A549 (cell line): ENCODE data around the gene ACTG1.

Experiments used
- CBX8 ChIP-seq: fragments of 200-600 bp; sonication (generic); IDR thresholded peaks from 2 replicates; pipeline ENCODE4 v1.6.1; 2016
- EP300 ChIP-seq, 2 experiments: fragments of >200 bp; sonication (Bioruptor Twin); formaldehyde crosslinking; IDR thresholded peaks; 2 replicates in 1 of 2; 3 replicates in 1 of 2; pipeline ENCODE4 v1.6.1; 2016 to 2017
- GATA3 ChIP-seq: IDR thresholded peaks from 2 replicates; pipeline ENCODE4 v1.6.1; 2012; ENCODE audit warnings: borderline replicate concordance
- HOXB5 ChIP-seq: fragments of 250-450 bp; sonication (Bioruptor Pico); IDR thresholded peaks from 2 replicates; pipeline ENCODE4 v1.5.0; 2020; ENCODE audit warnings: mild to moderate bottlenecking, moderate library complexity
- JUNB ChIP-seq: fragments of >200 bp; sonication (Bioruptor Twin); formaldehyde crosslinking; IDR thresholded peaks from 2 replicates; pipeline ENCODE4 v1.6.1; 2016
- POLR2A ChIP-seq: IDR thresholded peaks from 2 replicates; pipeline ENCODE4 v1.6.1; 2012; ENCODE audit warnings: mild to moderate bottlenecking, low read length
- RNF2 ChIP-seq: fragments of 200-600 bp; sonication (generic); IDR thresholded peaks from 2 replicates; pipeline ENCODE4 v1.6.1; 2016; ENCODE audit warnings: low read depth, mild to moderate bottlenecking, antibody characterized with exemption, moderate library complexity, borderline replicate concordance
- TP53 ChIP-seq: fragments of 250-450 bp; sonication (Bioruptor Pico); IDR thresholded peaks from 2 replicates; pipeline ENCODE4 v1.5.0; 2021; ENCODE audit warnings: mild to moderate bottlenecking, moderate library complexity
- USF2 ChIP-seq: fragments of 450-650 bp; IDR thresholded peaks from 2 replicates; pipeline ENCODE4 v1.6.1; 2014; ENCODE audit warnings: antibody characterized with exemption
- ZNF302 ChIP-seq: fragments of 250-450 bp; sonication (Bioruptor Pico); IDR thresholded peaks from 2 replicates; pipeline ENCODE4 v1.9.0; 2021; ENCODE audit warnings: inconsistent platforms, mild to moderate bottlenecking, moderate library complexity
- TF ChIP-seq, protein P1 (sequence below): fragments of >200 bp; sonication (Bioruptor Twin); formaldehyde crosslinking; IDR thresholded peaks from 3 replicates; pipeline ENCODE4 v1.5.1; 2016

DNA sequence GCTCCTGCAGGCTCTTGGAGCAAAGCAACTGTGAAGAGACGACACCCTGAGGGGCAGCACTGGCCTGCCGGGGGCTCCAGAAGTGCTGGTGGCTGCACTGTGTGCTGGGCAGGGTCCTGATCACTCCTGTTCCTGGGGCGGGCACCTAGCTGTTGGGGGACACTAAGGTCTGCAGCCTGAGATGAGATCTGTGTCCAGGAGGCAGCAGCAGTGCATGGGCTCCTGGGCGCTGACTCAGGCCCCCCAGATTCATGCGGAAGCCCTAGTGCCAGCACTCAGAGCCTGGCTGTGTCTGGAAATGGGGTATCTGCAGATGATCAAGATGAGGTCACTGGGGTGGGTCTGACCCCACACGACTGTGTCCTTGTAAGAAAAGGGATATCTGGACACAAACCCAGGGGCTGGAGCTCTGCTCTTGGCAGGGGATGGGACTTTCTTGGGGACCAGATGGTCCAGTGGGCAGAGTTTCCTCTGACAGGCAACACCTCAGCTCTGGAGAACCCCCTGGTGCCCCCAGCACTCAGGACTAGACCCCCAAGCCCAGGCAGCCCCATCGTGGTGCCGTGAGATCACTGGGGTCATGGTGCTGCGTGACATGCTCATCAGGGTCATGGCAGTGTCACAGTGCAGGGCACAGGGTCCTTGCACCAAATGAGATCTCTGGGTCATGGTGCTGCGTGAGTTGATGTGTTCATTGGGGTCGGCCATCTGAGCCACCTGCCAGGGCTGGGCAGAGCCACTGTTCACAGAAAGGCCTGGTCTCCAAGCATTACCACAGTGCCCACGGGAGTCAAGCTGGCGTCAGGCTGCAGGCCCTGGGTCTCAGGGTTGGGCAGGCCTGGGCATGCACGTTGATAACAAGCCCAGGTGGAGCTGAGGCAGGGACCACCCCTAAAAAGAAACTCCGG is 30.1 kb upstream of the ACTG1 start:
- TF ChIP-seq POLR2A (no peak), TP53 (CRISPR knock-in tag) (no peak), GATA3 (no peak), JUNB (no peak), USF2 (no peak), EP300 (IDR thresholded peaks at IDR 0.05) (no peak), CBX8 (no peak), HOXB5 (no peak), RNF2 (no peak), ZNF302 (CRISPR knock-in tag) (no peak)
- TF ChIP-seq, protein P1, sequence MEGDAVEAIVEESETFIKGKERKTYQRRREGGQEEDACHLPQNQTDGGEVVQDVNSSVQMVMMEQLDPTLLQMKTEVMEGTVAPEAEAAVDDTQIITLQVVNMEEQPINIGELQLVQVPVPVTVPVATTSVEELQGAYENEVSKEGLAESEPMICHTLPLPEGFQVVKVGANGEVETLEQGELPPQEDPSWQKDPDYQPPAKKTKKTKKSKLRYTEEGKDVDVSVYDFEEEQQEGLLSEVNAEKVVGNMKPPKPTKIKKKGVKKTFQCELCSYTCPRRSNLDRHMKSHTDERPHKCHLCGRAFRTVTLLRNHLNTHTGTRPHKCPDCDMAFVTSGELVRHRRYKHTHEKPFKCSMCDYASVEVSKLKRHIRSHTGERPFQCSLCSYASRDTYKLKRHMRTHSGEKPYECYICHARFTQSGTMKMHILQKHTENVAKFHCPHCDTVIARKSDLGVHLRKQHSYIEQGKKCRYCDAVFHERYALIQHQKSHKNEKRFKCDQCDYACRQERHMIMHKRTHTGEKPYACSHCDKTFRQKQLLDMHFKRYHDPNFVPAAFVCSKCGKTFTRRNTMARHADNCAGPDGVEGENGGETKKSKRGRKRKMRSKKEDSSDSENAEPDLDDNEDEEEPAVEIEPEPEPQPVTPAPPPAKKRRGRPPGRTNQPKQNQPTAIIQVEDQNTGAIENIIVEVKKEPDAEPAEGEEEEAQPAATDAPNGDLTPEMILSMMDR, result no peak
